ENCODE data around the gene HDAC9.

DNA sequence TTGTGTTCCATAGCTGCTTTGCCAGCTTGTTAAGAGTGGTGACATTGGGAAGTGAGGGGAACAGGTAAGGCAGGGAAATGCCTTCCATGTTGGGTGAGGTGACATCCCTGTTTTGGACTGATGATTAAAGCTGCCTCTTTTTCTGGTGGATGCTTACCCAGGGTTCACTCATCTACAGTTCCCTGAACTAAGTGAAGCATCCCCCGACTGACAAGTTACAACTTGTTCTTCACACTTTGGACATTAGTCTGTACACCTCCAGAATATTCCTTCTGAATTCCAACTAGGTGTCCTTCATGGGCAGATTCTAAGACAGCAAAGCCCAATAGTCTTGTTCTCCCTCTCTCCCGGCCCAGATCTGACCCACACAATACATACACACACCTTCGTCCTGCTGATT, 63.4 kb downstream of the HDAC9 start:
- TF ChIP-seq, protein P1, sequence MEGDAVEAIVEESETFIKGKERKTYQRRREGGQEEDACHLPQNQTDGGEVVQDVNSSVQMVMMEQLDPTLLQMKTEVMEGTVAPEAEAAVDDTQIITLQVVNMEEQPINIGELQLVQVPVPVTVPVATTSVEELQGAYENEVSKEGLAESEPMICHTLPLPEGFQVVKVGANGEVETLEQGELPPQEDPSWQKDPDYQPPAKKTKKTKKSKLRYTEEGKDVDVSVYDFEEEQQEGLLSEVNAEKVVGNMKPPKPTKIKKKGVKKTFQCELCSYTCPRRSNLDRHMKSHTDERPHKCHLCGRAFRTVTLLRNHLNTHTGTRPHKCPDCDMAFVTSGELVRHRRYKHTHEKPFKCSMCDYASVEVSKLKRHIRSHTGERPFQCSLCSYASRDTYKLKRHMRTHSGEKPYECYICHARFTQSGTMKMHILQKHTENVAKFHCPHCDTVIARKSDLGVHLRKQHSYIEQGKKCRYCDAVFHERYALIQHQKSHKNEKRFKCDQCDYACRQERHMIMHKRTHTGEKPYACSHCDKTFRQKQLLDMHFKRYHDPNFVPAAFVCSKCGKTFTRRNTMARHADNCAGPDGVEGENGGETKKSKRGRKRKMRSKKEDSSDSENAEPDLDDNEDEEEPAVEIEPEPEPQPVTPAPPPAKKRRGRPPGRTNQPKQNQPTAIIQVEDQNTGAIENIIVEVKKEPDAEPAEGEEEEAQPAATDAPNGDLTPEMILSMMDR (IDR thresholded peaks at IDR 0.05; ENCODE audit: low read depth, low read length, poor library complexity, severe bottlenecking), result no peak
- no peak for TF ChIP-seq EZH2phosphoT487 (IDR thresholded peaks at IDR 0.05; ENCODE audit: borderline replicate concordance, low read length)

All from DOHH2 (cell line).